ENCODE results near the gene TMEM266.
"Not testable (repeated sequence)": the region's sequence is repeated elsewhere in the genome, so short reads cannot be mapped to it uniquely, and the experiment has no call there.

Gene TMEM266
- 0 reads per million in 3 donors for total RNA-seq

- peaks cover 19% of the 10 kb centered on the region for H3K4me1 ChIP-seq (ENCODE audit: control insufficient read depth, insufficient read depth, low read length, poor library complexity, severe bottlenecking)
- H3K36me3 ChIP-seq (ENCODE audit: control insufficient read depth, insufficient read depth, low read length), result no peaks in the 10 kb centered on the region
- H3K4me3 ChIP-seq (ENCODE audit: insufficient read depth, low read depth, low read length, poor library complexity, severe bottlenecking), result peak within 1 kb of the TSS; percentile 59
- H3K9me3 ChIP-seq (ENCODE audit: control insufficient read depth, low read length), result no peaks in the 10 kb centered on the region
- no peak for DNase-seq
- H3K27me3 ChIP-seq (replicated peaks; ENCODE audit: control insufficient read depth, insufficient read depth, low read length, poor library complexity, severe bottlenecking), result peaks cover 22% of the 10 kb centered on the region
- H3K27ac ChIP-seq (ENCODE audit: insufficient read depth, low read length, poor library complexity, severe bottlenecking), result no peak within 1 kb of the TSS
These were observed at the start of gene TMEM266 for GRCh38 chr15:76059320-76060117. TMEM266 (plus strand) TSS chr15:76059985; CDS start chr15:76134264, 74,279 bp downstream.

- H3K27me3 ChIP-seq (replicated peaks; ENCODE audit: control insufficient read depth, insufficient read depth, low read length, poor library complexity, severe bottlenecking), result no peaks in the 10 kb centered on the region
- no peak for DNase-seq
- H3K9me3 ChIP-seq (ENCODE audit: control insufficient read depth, low read length), result no peaks in the 10 kb centered on the region
- H3K4me3 ChIP-seq (ENCODE audit: insufficient read depth, low read depth, low read length, poor library complexity, severe bottlenecking), result no peak overlapping the region
- no peaks in the 10 kb centered on the region for H3K4me1 ChIP-seq (ENCODE audit: control insufficient read depth, insufficient read depth, low read length, poor library complexity, severe bottlenecking)
- no peaks in the 10 kb centered on the region for H3K36me3 ChIP-seq (ENCODE audit: control insufficient read depth, insufficient read depth, low read length)
- no peak overlapping the region for H3K27ac ChIP-seq (ENCODE audit: insufficient read depth, low read length, poor library complexity, severe bottlenecking)
These were observed 49.2 kb upstream of the TMEM266 start for GRCh38 chr15:76010613-76011012.

GRCh38 chr15:76011627-76012551, 47.9 kb upstream of the TMEM266 start, which contains the start of gene NRG4:
NRG4 (minus strand) TSS chr15:76012424; CDS start chr15:76011230, 1,194 bp downstream.
- Histone ChIP-seq H3K4me3 (ENCODE audit: insufficient read depth, low read depth, low read length, poor library complexity, severe bottlenecking) (no peak within 1 kb of the TSS), H3K9me3 (ENCODE audit: control insufficient read depth, low read length) (no peaks in the 10 kb centered on the region), H3K4me1 (ENCODE audit: control insufficient read depth, insufficient read depth, low read length, poor library complexity, severe bottlenecking) (no peaks in the 10 kb centered on the region), H3K36me3 (ENCODE audit: control insufficient read depth, insufficient read depth, low read length) (no peaks in the 10 kb centered on the region), H3K27me3 (replicated peaks; ENCODE audit: control insufficient read depth, insufficient read depth, low read length, poor library complexity, severe bottlenecking) (no peaks in the 10 kb centered on the region), H3K27ac (ENCODE audit: insufficient read depth, low read length, poor library complexity, severe bottlenecking) (no peak within 1 kb of the TSS)
- DNase-seq, result no peak

DNA sequence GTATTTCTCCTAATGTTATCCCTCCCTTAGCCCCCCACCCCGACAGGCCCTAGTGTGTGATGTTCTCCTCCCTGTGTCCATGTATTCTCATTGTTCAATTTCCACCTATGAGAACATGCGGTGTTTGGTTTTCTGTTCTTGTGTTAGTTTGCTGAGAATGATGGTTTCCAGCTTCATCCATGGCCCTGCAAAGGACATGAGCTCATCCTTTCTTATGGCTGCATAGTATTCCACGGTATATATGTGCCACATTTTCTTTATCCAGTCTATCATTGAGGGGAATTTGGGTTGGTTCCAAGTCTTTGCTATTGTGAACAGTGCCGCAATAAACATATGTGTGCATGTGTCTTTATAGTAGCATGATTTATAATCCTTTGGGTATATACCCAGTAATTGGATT, 46.3 kb upstream of the TMEM266 start:
- not testable (repeated sequence) for H3K27me3 ChIP-seq (replicated peaks; ENCODE audit: control insufficient read depth, insufficient read depth, low read length, poor library complexity, severe bottlenecking); H3K36me3 ChIP-seq (ENCODE audit: control insufficient read depth, insufficient read depth, low read length); DNase-seq; H3K9me3 ChIP-seq (ENCODE audit: control insufficient read depth, low read length); H3K4me3 ChIP-seq (ENCODE audit: insufficient read depth, low read depth, low read length, poor library complexity, severe bottlenecking); H3K4me1 ChIP-seq (ENCODE audit: control insufficient read depth, insufficient read depth, low read length, poor library complexity, severe bottlenecking); H3K27ac ChIP-seq (ENCODE audit: insufficient read depth, low read length, poor library complexity, severe bottlenecking)

DNA sequence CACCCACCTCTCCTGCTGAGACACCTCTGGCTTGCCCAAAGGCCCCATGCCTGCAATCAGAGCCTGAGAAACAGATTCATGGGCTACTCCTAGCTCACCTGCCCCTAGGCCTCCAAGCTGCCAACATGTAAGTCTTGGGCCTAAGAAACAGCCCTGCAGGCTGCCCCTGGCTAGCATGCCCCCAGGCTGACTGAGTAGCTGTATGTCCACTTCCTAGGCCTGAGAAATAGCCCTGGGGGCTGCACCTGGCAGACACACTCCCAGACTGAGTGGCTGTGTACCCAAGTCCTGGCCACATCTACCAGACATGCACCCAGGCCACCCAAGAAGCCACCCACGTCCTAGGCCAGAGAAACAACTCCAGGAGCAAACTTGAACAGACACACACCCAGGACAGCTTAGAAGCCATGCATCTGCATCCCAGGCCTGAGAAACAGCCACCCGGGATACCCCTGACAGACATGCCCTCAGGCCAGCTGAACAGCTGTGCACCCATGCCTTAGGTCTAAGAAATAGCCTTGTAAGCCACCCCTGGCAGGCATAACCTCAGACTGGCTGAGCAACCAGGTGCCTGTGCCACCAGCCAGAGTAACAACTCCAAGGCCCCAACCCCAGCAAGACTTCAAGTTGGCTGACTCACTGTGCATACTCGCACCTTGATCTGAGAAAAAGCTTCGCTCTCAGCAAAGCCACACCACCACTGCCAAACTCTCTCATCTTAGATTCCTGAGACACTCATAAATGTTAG, 35.6 kb upstream of the TMEM266 start:
- no peaks in the 10 kb centered on the region for H3K4me1 ChIP-seq (ENCODE audit: control insufficient read depth, insufficient read depth, low read length, poor library complexity, severe bottlenecking)
- H3K9me3 ChIP-seq (ENCODE audit: control insufficient read depth, low read length), result no peaks in the 10 kb centered on the region
- no peaks in the 10 kb centered on the region for H3K36me3 ChIP-seq (ENCODE audit: control insufficient read depth, insufficient read depth, low read length)
- H3K4me3 ChIP-seq (ENCODE audit: insufficient read depth, low read depth, low read length, poor library complexity, severe bottlenecking), result no peak overlapping the region
- peaks cover 2% of the 10 kb centered on the region for H3K27me3 ChIP-seq (replicated peaks; ENCODE audit: control insufficient read depth, insufficient read depth, low read length, poor library complexity, severe bottlenecking)
- DNase-seq, result no peak
- no peak overlapping the region for H3K27ac ChIP-seq (ENCODE audit: insufficient read depth, low read length, poor library complexity, severe bottlenecking)

GRCh38 chr15:76032046-76032445, 27.7 kb upstream of the TMEM266 start:
- no peaks in the 10 kb centered on the region for H3K4me1 ChIP-seq (ENCODE audit: control insufficient read depth, insufficient read depth, low read length, poor library complexity, severe bottlenecking)
- DNase-seq, result no peak
- no peaks in the 10 kb centered on the region for H3K9me3 ChIP-seq (ENCODE audit: control insufficient read depth, low read length)
- no peak overlapping the region for H3K27ac ChIP-seq (ENCODE audit: insufficient read depth, low read length, poor library complexity, severe bottlenecking)
- H3K36me3 ChIP-seq (ENCODE audit: control insufficient read depth, insufficient read depth, low read length), result no peaks in the 10 kb centered on the region
- no peak overlapping the region for H3K4me3 ChIP-seq (ENCODE audit: insufficient read depth, low read depth, low read length, poor library complexity, severe bottlenecking)
- no peaks in the 10 kb centered on the region for H3K27me3 ChIP-seq (replicated peaks; ENCODE audit: control insufficient read depth, insufficient read depth, low read length, poor library complexity, severe bottlenecking)

DNA sequence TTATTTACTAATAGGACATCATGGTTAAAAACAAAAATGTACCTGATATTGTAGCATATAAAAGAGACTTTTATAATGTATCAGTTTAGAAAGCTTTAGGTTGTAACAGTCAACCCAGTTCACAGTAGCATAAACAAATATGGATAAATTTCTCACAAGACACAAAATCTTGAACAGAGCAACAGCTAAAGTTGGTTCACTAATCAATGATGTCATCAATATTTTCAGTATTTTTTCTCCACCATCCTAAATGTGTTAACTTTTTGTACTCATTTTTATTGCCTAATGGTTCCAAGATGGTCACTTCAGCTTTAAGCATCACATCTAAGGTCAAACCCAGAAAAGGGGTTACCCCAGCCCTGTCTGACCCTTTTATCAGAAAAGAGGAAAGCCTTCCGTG, 26.3 kb upstream of the TMEM266 start:
- Histone ChIP-seq H3K27me3 (replicated peaks; ENCODE audit: control insufficient read depth, insufficient read depth, low read length, poor library complexity, severe bottlenecking) (no peaks in the 10 kb centered on the region), H3K4me3 (ENCODE audit: insufficient read depth, low read depth, low read length, poor library complexity, severe bottlenecking) (no peak overlapping the region), H3K4me1 (ENCODE audit: control insufficient read depth, insufficient read depth, low read length, poor library complexity, severe bottlenecking) (no peaks in the 10 kb centered on the region), H3K27ac (ENCODE audit: insufficient read depth, low read length, poor library complexity, severe bottlenecking) (no peak overlapping the region), H3K9me3 (ENCODE audit: control insufficient read depth, low read length) (no peaks in the 10 kb centered on the region), H3K36me3 (ENCODE audit: control insufficient read depth, insufficient read depth, low read length) (no peaks in the 10 kb centered on the region)
- no peak for DNase-seq

DNA sequence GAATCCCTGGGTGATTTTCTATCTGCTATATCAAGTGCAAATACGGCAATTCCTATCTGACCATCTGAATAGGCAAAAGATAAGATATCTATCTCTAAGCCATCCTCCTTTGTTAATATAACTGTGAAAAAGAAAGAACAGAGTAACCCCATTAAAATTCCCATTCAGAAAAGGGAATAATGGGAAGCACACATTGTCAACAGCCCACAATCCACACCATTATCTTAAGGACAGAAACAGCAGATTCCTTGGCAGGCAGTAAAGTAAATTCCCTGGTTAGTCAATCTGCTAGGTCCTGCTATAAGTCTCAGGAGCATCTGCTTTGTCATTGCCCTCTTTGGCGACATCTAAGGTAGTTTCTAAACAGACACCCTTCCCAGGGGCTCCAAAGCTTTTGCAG, 25.7 kb upstream of the TMEM266 start:
- Histone ChIP-seq H3K4me3 (ENCODE audit: insufficient read depth, low read depth, low read length, poor library complexity, severe bottlenecking) (no peak overlapping the region), H3K27me3 (replicated peaks; ENCODE audit: control insufficient read depth, insufficient read depth, low read length, poor library complexity, severe bottlenecking) (no peaks in the 10 kb centered on the region), H3K36me3 (ENCODE audit: control insufficient read depth, insufficient read depth, low read length) (no peaks in the 10 kb centered on the region), H3K9me3 (ENCODE audit: control insufficient read depth, low read length) (no peaks in the 10 kb centered on the region), H3K4me1 (ENCODE audit: control insufficient read depth, insufficient read depth, low read length, poor library complexity, severe bottlenecking) (no peaks in the 10 kb centered on the region), H3K27ac (ENCODE audit: insufficient read depth, low read length, poor library complexity, severe bottlenecking) (no peak overlapping the region)
- DNase-seq, result no peak

- no peaks in the 10 kb centered on the region for H3K4me1 ChIP-seq (ENCODE audit: control insufficient read depth, insufficient read depth, low read length, poor library complexity, severe bottlenecking)
- no peak overlapping the region for H3K27ac ChIP-seq (ENCODE audit: insufficient read depth, low read length, poor library complexity, severe bottlenecking)
- H3K27me3 ChIP-seq (replicated peaks; ENCODE audit: control insufficient read depth, insufficient read depth, low read length, poor library complexity, severe bottlenecking), result no peaks in the 10 kb centered on the region
- no peak for DNase-seq
- no peaks in the 10 kb centered on the region for H3K36me3 ChIP-seq (ENCODE audit: control insufficient read depth, insufficient read depth, low read length)
- no peak overlapping the region for H3K4me3 ChIP-seq (ENCODE audit: insufficient read depth, low read depth, low read length, poor library complexity, severe bottlenecking)
- H3K9me3 ChIP-seq (ENCODE audit: control insufficient read depth, low read length), result no peaks in the 10 kb centered on the region
These were observed 24.2 kb upstream of the TMEM266 start for GRCh38 chr15:76035593-76035992.

Data from effector memory CD4-positive, alpha-beta T cell (primary cell).